ENCODE results near the gene CXXC4.

Gene CXXC4

GRCh38 chr4:104494822-104495559 is at the start of gene CXXC4:
Gene CXXC4, minus strand, starts transcription at chr4:104494894. Its CDS starts 3,092 bp downstream, at chr4:104491802.
- peak; percentile 26 to 29 for DNase-seq

DNA sequence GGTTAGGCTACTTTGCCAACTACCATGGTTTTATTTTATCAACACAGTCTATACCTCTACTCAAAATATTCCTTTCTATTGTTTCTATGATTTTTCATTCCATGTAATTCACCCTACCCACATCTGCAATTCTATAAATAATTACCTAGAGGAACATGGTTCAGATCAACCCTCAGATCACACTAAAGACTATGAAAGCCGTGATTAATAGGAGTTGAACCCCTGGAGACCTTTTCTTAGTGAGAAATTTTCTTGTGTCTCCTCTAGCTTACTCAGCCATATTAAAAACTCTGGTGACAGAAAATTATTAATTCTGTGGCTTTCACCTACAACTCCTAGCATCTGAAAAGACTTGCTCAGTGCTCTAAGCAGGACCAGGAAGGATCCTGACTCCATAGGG is 38.5 kb upstream of the CXXC4 start:
- no peak for DNase-seq

DNA sequence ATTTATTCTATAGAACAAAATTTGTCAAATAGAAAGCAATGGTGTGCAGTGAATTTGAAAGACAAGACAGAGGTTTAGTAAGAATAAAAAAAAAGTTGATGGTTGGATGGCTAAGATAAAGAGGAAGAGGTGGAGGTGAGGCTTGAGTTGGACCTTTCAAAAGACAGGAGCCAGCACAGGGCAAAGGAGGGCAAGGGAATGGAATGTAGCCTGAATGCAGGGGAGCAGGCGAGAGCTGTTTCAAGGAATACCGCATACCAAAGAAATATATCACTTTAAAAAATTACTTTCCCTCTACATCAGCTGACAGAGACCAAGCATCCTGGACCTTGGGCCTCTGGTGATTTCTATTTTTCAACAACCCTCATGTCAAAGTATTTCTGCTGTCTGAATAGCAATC is 38.0 kb upstream of the CXXC4 start:
- no peak for DNase-seq

DNA sequence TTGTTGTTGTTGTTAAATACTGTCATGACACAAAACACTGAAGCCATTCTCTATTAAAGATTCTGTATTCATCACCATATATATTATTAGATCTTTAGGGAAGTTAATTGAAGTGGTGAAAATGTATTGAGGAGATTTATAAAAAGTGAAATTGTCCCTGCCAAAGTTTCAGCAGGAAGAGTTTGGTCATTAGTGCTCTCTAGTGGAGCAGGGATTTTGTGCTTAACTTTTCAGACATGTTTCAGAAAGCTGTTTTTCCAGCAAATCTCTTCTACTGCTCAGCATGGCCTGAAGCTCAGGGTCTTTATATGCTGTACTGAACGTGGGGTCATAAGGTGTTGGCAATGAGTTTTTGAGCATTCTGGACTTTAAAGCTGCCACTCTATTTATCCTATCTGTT is 36.7 kb upstream of the CXXC4 start:
- no peak for DNase-seq

DNA sequence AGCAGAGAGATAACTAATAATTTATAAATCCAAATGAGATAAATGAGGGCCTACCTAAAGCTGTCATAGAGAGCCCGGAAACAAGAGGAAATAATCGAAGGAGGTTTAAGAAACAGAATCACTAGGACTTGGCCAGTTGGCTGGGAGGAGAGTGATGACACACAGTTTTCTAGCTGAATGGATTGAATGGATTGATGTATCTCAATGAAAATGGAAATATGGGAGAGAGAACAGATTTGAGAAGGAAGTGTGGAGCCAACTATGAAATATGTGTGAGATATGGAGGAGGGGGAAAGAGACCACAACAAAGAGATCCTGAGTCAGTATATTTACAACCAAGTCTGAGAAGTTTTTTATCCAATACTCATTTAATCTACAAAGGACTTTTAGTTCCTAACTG is 35.7 kb upstream of the CXXC4 start:
- no peak for DNase-seq

DNA sequence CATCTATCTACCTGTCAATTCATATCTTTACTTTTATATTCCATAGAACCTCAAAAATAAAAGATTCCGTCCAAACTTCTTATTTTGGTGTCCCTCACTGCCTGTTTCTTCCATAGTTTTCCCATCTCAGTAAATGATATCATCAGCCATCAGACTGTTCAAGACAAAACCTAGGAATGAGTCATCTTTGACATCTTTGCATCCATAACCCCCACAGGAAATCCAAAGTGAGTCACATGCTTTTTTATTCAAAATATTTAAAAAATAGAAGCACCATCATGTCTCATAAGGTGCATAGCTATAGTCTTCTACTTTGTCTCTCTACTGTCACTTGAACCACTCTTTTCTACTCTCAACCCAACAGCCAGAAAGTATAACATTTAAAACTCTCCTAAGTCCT is 29.9 kb upstream of the CXXC4 start:
- peak in 1 of 2 experiments; percentile 12 for DNase-seq

GRCh38 chr4:104524026-104524425 is 29.3 kb upstream of the CXXC4 start:
- no peak for DNase-seq

DNA sequence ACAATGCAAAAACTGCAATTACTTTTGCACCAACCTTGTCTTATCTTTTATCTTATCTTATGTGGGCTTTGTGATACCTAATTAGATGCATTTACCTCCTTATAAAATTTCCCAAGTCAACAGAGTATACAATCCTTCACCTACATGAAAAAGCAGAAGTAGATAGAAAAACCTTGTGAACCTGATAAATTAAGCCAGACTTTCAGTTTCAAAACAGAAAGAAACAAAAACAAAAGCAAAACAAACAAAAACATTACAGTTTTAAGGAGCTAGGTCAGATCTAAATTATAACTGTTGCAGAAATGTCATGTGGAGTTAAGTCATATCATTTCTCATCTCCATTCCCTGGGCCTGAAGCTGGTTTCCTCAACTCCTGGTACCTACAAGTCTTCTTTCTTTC is 24.9 kb upstream of the CXXC4 start:
- DNase-seq: no peak

- no peak for DNase-seq
Measured at GRCh38 chr4:104516884-104517283, 22.2 kb upstream of the CXXC4 start.

DNA sequence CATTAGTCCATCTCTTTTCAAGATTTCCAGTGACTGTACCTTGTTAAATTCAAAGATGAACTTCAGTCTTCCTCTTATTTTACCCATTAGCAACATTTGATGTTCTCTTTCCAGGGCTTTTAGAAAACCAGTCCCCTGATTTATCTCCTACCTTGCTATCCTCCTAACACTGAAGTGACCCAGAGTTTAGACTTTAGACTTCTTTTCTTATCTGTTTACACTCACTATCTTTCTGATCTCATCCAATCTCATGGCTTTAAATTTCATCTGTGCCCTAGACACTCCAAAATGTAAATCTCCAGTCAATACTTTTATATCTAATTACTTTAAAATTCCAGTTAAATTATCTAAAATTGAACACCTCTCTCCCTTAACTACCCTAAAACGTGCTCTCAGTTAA is 13.5 kb upstream of the CXXC4 start:
- no peak for DNase-seq

DNA sequence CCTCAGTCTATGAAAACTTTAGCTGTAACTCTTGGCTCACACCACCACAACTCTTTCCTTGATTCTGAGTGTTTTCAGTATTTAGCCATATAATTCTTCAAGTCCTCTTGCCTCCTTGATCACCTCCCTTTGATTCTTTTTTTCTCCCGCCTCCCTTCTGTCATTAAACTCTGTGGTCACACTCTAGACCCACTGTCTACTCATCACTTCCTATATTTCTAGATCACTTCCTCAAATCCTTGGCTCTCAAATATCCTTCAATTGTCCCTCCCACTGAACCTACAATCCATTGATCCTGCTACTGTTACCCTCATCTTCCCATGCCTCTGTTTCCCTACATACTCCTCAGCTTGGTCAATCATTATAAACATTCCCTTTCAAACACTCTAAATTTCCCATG is 12.4 kb upstream of the CXXC4 start:
- peak; percentile 83 to 86 for DNase-seq

GRCh38 chr4:104504536-104504935 is 9.8 kb upstream of the CXXC4 start:
- DNase-seq: no peak

DNA sequence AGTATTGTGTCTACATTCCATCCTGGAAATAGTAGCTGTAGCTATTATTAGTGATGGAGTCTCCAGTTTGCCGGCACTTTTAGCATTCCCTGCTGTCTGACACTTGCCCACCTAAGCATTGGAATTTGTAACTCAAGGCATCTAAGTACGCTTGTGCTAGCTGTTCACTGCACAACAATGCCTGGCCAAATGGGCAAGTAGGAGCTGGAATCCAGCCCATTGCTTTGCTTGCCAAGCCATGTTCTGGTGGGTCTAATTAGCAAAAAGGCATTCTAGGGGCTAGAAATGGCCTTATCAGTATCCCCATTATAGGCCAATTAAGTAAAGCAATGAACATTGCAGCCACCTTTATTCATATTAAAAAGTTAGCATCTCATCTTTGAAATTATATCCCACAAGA is 7.8 kb upstream of the CXXC4 start:
- DNase-seq: no peak

DNA sequence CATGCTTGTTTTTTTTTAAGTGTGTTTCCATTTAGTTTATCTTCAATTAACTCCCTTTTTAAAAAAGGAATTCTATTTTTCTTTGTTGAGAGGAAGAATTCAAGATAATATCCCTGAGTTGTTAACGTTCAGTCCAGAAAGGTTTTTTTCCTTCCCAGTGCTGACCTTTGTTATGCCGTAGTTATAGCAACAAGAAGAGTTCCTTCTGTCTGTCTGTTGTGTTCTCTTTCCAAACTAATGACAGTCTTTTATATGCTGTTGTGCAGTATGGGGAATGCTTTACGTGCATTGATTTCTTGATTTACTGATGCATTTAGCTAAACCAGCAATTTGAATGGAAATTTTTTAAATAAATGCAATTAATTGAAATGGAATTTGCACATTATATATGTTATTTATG is 6.6 kb upstream of the CXXC4 start:
- DNase-seq: no peak

GRCh38 chr4:104500442-104500841 is 5.7 kb upstream of the CXXC4 start:
- DNase-seq: peak; percentile 17 to 37

DNA sequence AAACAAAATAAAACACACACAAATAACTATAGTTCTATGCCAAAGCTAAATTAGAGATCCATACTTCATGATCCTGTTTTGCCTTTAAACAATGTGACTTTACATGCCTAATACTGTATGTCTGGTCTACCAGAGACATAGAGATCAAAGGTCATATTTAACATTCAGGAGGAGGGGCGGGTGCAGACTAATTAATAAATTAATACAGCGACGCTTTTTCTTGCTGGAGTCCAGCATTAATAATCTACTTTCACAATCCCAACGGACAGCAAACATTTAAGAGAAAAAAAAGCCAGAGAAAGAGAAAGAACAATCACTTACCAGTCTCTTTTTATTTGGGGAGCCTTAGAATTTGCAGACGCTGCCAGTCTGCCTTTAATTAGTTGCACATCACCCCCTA is 509 bp downstream of the CXXC4 start:
- no peak for DNase-seq

DNA sequence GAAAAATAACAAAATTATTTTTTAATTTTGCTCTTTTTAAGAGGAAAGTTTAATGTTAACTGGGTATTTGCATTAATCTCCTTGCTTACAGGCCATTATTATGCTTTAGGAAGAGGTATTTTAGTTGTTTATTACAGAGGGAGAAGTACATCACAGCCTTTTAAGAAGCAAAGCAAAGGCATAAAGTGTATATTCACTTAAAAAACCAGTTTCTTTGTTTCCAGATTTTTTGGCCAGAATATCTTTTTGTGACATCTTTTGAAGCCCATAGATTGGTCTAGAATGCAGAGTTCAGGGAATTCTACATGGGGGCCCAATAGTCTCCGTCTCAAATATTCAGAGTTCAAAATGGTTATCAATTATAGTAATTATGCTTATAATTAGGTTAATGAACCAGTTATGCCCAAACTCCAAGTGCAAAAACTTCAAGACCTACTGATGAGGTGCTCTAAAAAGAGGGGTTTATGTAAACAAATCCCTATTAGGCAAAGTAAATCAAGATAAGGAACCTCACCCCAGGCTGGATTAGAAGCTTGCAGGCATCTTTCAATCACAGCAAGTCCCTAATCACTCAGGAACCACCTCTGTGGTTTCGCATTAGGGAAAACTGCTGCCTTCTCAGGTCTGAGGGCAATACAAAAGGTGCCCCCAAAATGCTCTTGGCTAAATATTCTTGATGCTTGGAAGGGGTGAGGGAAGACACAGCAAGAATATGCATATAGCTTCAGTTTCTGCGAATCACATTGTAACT is 1.4 kb downstream of the CXXC4 start:
- no peak for DNase-seq

- peak in 1 of 2 experiments; percentile 10 for DNase-seq
Measured at GRCh38 chr4:104492183-104492771, 2.4 kb downstream of the CXXC4 start.

DNA sequence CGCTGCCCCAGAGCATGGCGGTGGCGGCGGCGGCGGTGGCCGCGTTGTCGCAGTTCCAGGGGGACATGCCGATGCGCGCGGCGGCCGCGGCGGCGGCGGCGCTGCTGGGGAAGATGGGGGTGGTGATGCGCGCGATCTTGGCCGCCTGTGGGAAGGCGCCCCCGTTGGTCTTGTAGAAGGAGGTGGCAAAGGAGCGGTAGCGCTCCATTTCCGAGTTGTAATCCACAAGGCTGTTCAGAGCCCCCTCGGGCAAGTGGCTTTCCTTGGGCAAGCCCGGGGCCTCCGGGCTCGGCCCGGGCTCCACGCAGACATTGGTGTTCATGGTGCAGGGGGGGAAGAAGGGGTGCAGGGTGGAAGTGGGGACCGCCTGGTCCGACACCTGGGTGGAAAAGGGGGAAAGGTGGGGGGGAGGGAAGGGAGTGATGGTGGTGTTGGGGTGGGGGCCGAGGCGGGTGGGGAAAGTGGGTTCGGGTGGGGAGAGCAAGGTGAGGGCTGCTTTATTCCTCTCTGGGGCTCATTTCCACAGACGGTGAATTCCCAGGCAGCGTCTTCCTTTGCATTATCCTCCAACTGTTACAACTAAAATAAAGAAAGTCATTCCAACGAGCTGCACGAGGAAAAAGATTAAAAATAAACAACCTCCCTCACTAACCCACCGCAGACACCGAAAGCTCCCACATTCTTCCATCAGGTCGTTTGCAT is 3.1 kb downstream of the CXXC4 start:
- DNase-seq: peak; percentile 5 to 43

GRCh38 chr4:104490770-104491480 is 3.8 kb downstream of the CXXC4 start:
- peak; percentile 43 to 50 for DNase-seq

- DNase-seq: no peak
Measured at GRCh38 chr4:104490096-104490769, 4.5 kb downstream of the CXXC4 start.

- DNase-seq: no peak
Measured at GRCh38 chr4:104489731-104490095, 5.0 kb downstream of the CXXC4 start.

All from Kasumi-1 (cell line).